ENCODE measurements around the gene RTP2. TPM values are rescaled to one million over a fixed set of nuclear protein-coding genes. Genes with fewer than 3 reads are reported as not detected.

The RTP2 gene
- total and polyA plus RNA-seq, 2 experiments from 2014 or later, result not detected

GRCh38 chr3:187742351-187743171 lies 40.2 kb upstream of the RTP2 start (continued):
- no peak for TF ChIP-seq CTCF (conservative IDR thresholded peaks at IDR 0.05; ENCODE audit: low read depth in 2 of 2)
- TF ChIP-seq, protein P1, sequence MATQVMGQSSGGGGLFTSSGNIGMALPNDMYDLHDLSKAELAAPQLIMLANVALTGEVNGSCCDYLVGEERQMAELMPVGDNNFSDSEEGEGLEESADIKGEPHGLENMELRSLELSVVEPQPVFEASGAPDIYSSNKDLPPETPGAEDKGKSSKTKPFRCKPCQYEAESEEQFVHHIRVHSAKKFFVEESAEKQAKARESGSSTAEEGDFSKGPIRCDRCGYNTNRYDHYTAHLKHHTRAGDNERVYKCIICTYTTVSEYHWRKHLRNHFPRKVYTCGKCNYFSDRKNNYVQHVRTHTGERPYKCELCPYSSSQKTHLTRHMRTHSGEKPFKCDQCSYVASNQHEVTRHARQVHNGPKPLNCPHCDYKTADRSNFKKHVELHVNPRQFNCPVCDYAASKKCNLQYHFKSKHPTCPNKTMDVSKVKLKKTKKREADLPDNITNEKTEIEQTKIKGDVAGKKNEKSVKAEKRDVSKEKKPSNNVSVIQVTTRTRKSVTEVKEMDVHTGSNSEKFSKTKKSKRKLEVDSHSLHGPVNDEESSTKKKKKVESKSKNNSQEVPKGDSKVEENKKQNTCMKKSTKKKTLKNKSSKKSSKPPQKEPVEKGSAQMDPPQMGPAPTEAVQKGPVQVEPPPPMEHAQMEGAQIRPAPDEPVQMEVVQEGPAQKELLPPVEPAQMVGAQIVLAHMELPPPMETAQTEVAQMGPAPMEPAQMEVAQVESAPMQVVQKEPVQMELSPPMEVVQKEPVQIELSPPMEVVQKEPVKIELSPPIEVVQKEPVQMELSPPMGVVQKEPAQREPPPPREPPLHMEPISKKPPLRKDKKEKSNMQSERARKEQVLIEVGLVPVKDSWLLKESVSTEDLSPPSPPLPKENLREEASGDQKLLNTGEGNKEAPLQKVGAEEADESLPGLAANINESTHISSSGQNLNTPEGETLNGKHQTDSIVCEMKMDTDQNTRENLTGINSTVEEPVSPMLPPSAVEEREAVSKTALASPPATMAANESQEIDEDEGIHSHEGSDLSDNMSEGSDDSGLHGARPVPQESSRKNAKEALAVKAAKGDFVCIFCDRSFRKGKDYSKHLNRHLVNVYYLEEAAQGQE (IDR thresholded peaks at IDR 0.05; ENCODE audit: unreplicated experiment), result no peak

GRCh38 chr3:187741403-187742350 lies 39.3 kb upstream of the RTP2 start:
- H3K27me3 Mint-ChIP-seq (ENCODE audit: insufficient read depth, low read depth, poor library complexity), result peaks cover 42% of the 10 kb centered on the region
- peak overlapping the region; percentile 82 for H3K4me3 ChIP-seq
- H2AFZ ChIP-seq, result peak overlapping the region; percentile 68; the same call in 1 of the 2 replicates
- peak overlapping the region; percentile 87 for H3K4me2 ChIP-seq
- no peaks in the 10 kb centered on the region for H3K36me3 ChIP-seq (ENCODE audit: insufficient read depth)
- peak overlapping the region; percentile 81 for H3K4me3 Mint-ChIP-seq
- peaks cover 55% of the 10 kb centered on the region for H3K27me3 ChIP-seq (ENCODE audit: insufficient read depth)
- no peaks in the 10 kb centered on the region for H4K20me1 ChIP-seq (replicated peaks; ENCODE audit: insufficient read depth)
- H3K9me2 ChIP-seq (ENCODE audit: insufficient read depth), result no peaks in the 10 kb centered on the region
- no peaks in the 10 kb centered on the region for H3K9me3 Mint-ChIP-seq
- ATAC-seq (peak; percentile 2; the same call in 1 of the 3 replicates), DNase-seq (ENCODE audit: low spot score) (peak; percentile 81)
- H3K4me1 ChIP-seq (ENCODE audit: insufficient read depth), result peaks cover 20% of the 10 kb centered on the region
- H3K79me2 ChIP-seq (replicated peaks; ENCODE audit: insufficient read depth), result 0 out of 2 replicates have a peak, but pooled peaks cover 3% of the 10 kb centered on the region
- no peak overlapping the region for H3K27ac Mint-ChIP-seq
- peaks cover 40% of the 10 kb centered on the region for H3K4me1 Mint-ChIP-seq
- no peaks in the 10 kb centered on the region; the same call in 2 of the 3 replicates for H3K36me3 Mint-ChIP-seq (ENCODE audit: low read depth)
- no peaks in the 10 kb centered on the region; the same call in 1 of the 2 replicates for H3F3A ChIP-seq (replicated peaks; ENCODE audit: low read depth)
- TF ChIP-seq NANOG (IDR thresholded peaks at IDR 0.05; ENCODE audit: borderline replicate concordance) (no peak), CTCF (conservative IDR thresholded peaks at IDR 0.05; ENCODE audit: low read depth in 2 of 2) (peak; percentile 84 to 100)
- H3K27ac ChIP-seq (ENCODE audit: low read depth), result no peak overlapping the region

All from GM23338 (cell line).